Astrocyte (in vitro differentiated cells and primary cell): Measurements from ENCODE around the gene ZNF407. TPM values are rescaled to one million over a fixed set of nuclear protein-coding genes. Genes with fewer than 3 reads are reported as not detected.

Experiments
- DNase-seq: peaks from one replicate; pipeline ENCODE4 v3.0.0-alpha.2; 2010; ENCODE audit warnings: low read depth
- FAIRE-seq: peaks from 2 replicates; lab custom pipeline; 2011; peaks lifted over from hg19 to GRCh38; lab: Jason Lieb, UNC
- H2AFZ ChIP-seq: 2 replicates; pipeline ENCODE4 v1.6.0; 2012; ENCODE audit warnings: low read depth, low read length, inconsistent platforms
- H3K27ac ChIP-seq: 2 replicates; pipeline ENCODE4 v1.5.1; 2011; ENCODE audit warnings: low read depth, low read length, inconsistent platforms
- H3K27me3 ChIP-seq: 2 replicates; pipeline ENCODE4 v1.6.0; 2011; ENCODE audit warnings: low read length, inconsistent platforms; ENCODE audit not compliant: insufficient read depth
- H3K36me3 ChIP-seq: 2 replicates; pipeline ENCODE4 v1.5.1; 2011; ENCODE audit warnings: low read length, inconsistent platforms; ENCODE audit not compliant: insufficient read depth
- H3K4me1 ChIP-seq: 2 replicates; pipeline ENCODE4 v1.5.1; 2011; ENCODE audit warnings: low read length, inconsistent platforms; ENCODE audit not compliant: insufficient read depth
- H3K4me2 ChIP-seq: 2 replicates; pipeline ENCODE4 v1.6.0; 2012; ENCODE audit warnings: low read length, inconsistent platforms
- H3K4me3 ChIP-seq: 2 replicates; pipeline ENCODE4 v1.5.1; 2011; ENCODE audit warnings: low read depth, mild to moderate bottlenecking, low read length, inconsistent platforms; ENCODE audit not compliant: insufficient read depth
- H3K79me2 ChIP-seq: 2 replicates; pipeline ENCODE4 v1.6.0; 2012; ENCODE audit warnings: mild to moderate bottlenecking, low read length, inconsistent platforms; ENCODE audit not compliant: insufficient read depth
- H3K9ac ChIP-seq: 2 replicates; pipeline ENCODE4 v1.6.0; 2012; ENCODE audit warnings: mild to moderate bottlenecking, low read length, inconsistent platforms
- H3K9me3 ChIP-seq: 2 replicates; pipeline ENCODE4 v1.5.1; 2012; ENCODE audit warnings: low read depth, mild to moderate bottlenecking, low read length, inconsistent platforms; ENCODE audit not compliant: insufficient read depth
- H4K20me1 ChIP-seq: 2 replicates; pipeline ENCODE4 v1.6.0; 2012; ENCODE audit warnings: low read length, inconsistent platforms; ENCODE audit not compliant: insufficient read depth
- H3K27ac Mint-ChIP-seq: one replicate; pipeline ENCODE4 v1.8.0; 2021; ENCODE audit warnings: mild to moderate bottlenecking, mixed read lengths; ENCODE audit not compliant: unreplicated experiment
- H3K27me3 Mint-ChIP-seq: one replicate; pipeline ENCODE4 v1.8.0; 2021; ENCODE audit warnings: low read depth, mixed read lengths; ENCODE audit not compliant: unreplicated experiment
- H3K36me3 Mint-ChIP-seq: one replicate; pipeline ENCODE4 v1.8.0; 2021; ENCODE audit warnings: low read depth, mixed read lengths; ENCODE audit not compliant: unreplicated experiment
- H3K4me1 Mint-ChIP-seq: one replicate; pipeline ENCODE4 v1.8.0; 2021; ENCODE audit warnings: low read depth, mixed read lengths; ENCODE audit not compliant: unreplicated experiment
- H3K4me3 Mint-ChIP-seq: one replicate; pipeline ENCODE4 v1.8.0; 2021; ENCODE audit warnings: mild to moderate bottlenecking, moderate library complexity, mixed read lengths; ENCODE audit not compliant: unreplicated experiment
- H3K9me3 Mint-ChIP-seq: one replicate; pipeline ENCODE4 v1.8.0; 2021; ENCODE audit warnings: mild to moderate bottlenecking, mixed read lengths; ENCODE audit not compliant: unreplicated experiment
- CTCF ChIP-seq: IDR thresholded peaks from 2 replicates; pipeline ENCODE4 v1.5.1; 2011; ENCODE audit warnings: low read depth, mild to moderate bottlenecking, inconsistent platforms, low read length, moderate library complexity; ENCODE audit not compliant: insufficient read depth
- EZH2 ChIP-seq: IDR thresholded peaks from 2 replicates; pipeline ENCODE4 v1.6.1; 2012; ENCODE audit warnings: mild to moderate bottlenecking, low read length, inconsistent platforms; ENCODE audit not compliant: insufficient read depth
- total RNA-seq: library from RNA; stranded (reverse); gene quantifications from 2 replicates; pipeline ENCODE4 v1.2.1, GENCODE V29; 2021

Gene ZNF407
- total RNA-seq, 1 donor from 2014 or later: 13.8 TPM

DNA sequence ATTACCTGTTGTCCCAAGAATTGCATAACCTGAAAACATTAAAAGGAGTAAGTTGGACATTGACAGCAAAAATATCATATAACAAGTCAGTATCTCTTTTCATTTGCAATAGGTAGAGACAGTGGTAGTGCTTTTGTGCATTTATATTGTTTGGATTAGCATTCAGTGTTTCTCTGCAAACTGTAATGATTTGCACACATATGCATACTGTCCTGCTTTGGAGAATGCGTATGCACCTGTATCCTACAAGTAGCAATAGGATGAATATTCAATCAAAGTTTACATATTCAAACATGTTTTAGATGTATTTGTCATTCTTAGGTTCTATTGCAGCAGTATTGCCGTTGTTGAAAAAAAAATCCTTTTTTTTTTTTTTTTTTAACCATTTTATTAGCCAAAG is 201.9 kb downstream of the ZNF407 start:
- Histone ChIP-seq H3K79me2 (no peaks in the 10 kb centered on the region), H3K9me3 (no peaks in the 10 kb centered on the region), H3K4me1 (peaks cover 5% of the 10 kb centered on the region), H3K9ac (no peak overlapping the region), H2AFZ (no peak overlapping the region), H3K27ac (no peak overlapping the region), H3K4me2 (no peak overlapping the region), H3K36me3 (no peaks in the 10 kb centered on the region), H4K20me1 (no peaks in the 10 kb centered on the region), H3K27me3 (no peaks in the 10 kb centered on the region), H3K4me3 (no peak overlapping the region)
- DNase-seq (no peak), FAIRE-seq (peak; percentile 20)
- Mint-ChIP-seq H3K9me3 (no peaks in the 10 kb centered on the region), H3K27me3 (no peaks in the 10 kb centered on the region), H3K36me3 (no peaks in the 10 kb centered on the region), H3K4me1 (peaks cover 17% of the 10 kb centered on the region), H3K4me3 (no peak overlapping the region), H3K27ac (no peak overlapping the region)
- TF ChIP-seq EZH2: no peak

DNA sequence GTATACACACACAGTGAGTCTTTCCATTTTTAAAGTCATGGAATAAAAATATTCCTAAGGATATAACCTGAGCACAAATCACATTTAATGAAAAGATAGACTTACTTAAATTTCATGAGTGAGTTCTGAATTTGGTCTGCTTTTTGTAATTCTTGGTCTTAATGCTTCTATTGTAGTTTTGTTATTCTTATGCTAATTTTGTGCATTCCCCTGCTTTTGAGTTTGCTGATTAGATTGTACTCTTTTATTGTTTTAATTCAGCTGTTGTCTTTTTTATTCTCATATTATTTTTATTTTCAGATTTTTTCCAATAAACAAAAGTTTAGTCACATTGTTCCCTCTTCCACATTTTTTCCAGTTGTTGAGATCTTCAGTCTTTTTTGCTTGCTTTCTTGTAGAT is 202.4 kb downstream of the ZNF407 start:
- no peak overlapping the region for H3K4me3 ChIP-seq
- H4K20me1 ChIP-seq: no peaks in the 10 kb centered on the region
- H3K36me3 ChIP-seq: no peaks in the 10 kb centered on the region
- H3K9me3 ChIP-seq: no peaks in the 10 kb centered on the region
- H3K27ac ChIP-seq: no peak overlapping the region
- no peak overlapping the region for H3K9ac ChIP-seq
- no peaks in the 10 kb centered on the region for H3K79me2 ChIP-seq
- H2AFZ ChIP-seq: no peak overlapping the region
- H3K4me1 ChIP-seq: peaks cover 5% of the 10 kb centered on the region
- no peaks in the 10 kb centered on the region for H3K36me3 Mint-ChIP-seq
- peaks cover 17% of the 10 kb centered on the region for H3K4me1 Mint-ChIP-seq
- H3K27ac Mint-ChIP-seq: no peak overlapping the region
- FAIRE-seq (no peak), DNase-seq (no peak)
- no peak overlapping the region for H3K4me3 Mint-ChIP-seq
- H3K27me3 ChIP-seq: no peaks in the 10 kb centered on the region
- no peaks in the 10 kb centered on the region for H3K9me3 Mint-ChIP-seq
- TF ChIP-seq EZH2 (no peak), CTCF (no peak)
- H3K4me2 ChIP-seq: no peak overlapping the region
- no peaks in the 10 kb centered on the region for H3K27me3 Mint-ChIP-seq

GRCh38 chr18:74803117-74803516 is 205.4 kb downstream of the ZNF407 start:
- no peaks in the 10 kb centered on the region for H4K20me1 ChIP-seq
- Mint-ChIP-seq H3K27ac (no peak overlapping the region), H3K4me1 (peaks cover 18% of the 10 kb centered on the region), H3K9me3 (no peaks in the 10 kb centered on the region), H3K36me3 (no peaks in the 10 kb centered on the region), H3K4me3 (no peak overlapping the region), H3K27me3 (no peaks in the 10 kb centered on the region)
- peaks cover 14% of the 10 kb centered on the region for H3K4me1 ChIP-seq
- TF ChIP-seq CTCF (no peak), EZH2 (no peak)
- no peaks in the 10 kb centered on the region for H3K27me3 ChIP-seq
- H3K4me3 ChIP-seq: no peak overlapping the region
- H3K36me3 ChIP-seq: no peaks in the 10 kb centered on the region
- H3K27ac ChIP-seq: no peak overlapping the region
- DNase-seq: no peak
- H3K9me3 ChIP-seq: no peaks in the 10 kb centered on the region
- no peaks in the 10 kb centered on the region for H3K79me2 ChIP-seq
- FAIRE-seq: no peak
- no peak overlapping the region for H3K9ac ChIP-seq
- H2AFZ ChIP-seq: no peak overlapping the region
- H3K4me2 ChIP-seq: no peak overlapping the region
